Neural cell (in vitro differentiated cells): ENCODE measurements around the gene VDAC1. TPM values are rescaled to one million over a fixed set of nuclear protein-coding genes. Genes with fewer than 3 reads are reported as not detected.

Source experiments
- H2AFZ ChIP-seq: fragments of 200-600, 300-800 bp; sonication (generic), shearing (Covaris generic); 2 replicates; pipeline ENCODE4 v1.6.0; 2014; ENCODE audit warnings: low read depth, mild to moderate bottlenecking, antibody characterized with exemption, low read length, moderate library complexity
- H3F3A ChIP-seq: fragments of 200-600 bp; shearing (Covaris generic); 2 replicates; pipeline ENCODE4 v1.6.1; 2016; ENCODE audit warnings: mild to moderate bottlenecking, moderate library complexity, mixed read lengths, antibody characterized with exemption, low read length; ENCODE audit not compliant: insufficient read depth, poor library complexity, severe bottlenecking
- H3K27ac ChIP-seq: fragments of 200-600, 300-800 bp; sonication (generic), shearing (Covaris generic); 2 replicates; pipeline ENCODE4 v1.5.1; 2014; ENCODE audit warnings: mild to moderate bottlenecking, low read length, moderate library complexity
- H3K27me3 ChIP-seq: fragments of 300-800, 200-600 bp; sonication (generic), shearing (Covaris generic); 2 replicates; pipeline ENCODE4 v1.6.0; 2014; ENCODE audit warnings: mild to moderate bottlenecking, low read depth, low read length, moderate library complexity; ENCODE audit not compliant: insufficient read depth
- H3K36me3 ChIP-seq: fragments of 300-800, 200-600 bp; sonication (generic), shearing (Covaris generic); 2 replicates; pipeline ENCODE4 v1.5.1; 2014; ENCODE audit warnings: mild to moderate bottlenecking, antibody characterized with exemption, low read length, moderate library complexity; ENCODE audit not compliant: insufficient read depth
- H3K4me2 ChIP-seq: fragments of 300-800, 200-600 bp; sonication (generic), shearing (Covaris generic); 2 replicates; pipeline ENCODE4 v1.6.0; 2014; ENCODE audit warnings: mild to moderate bottlenecking, low read length
- H3K4me3 ChIP-seq: fragments of 300-800, 200-600 bp; sonication (generic), shearing (Covaris generic); 2 replicates; pipeline ENCODE4 v1.5.1; 2014; ENCODE audit warnings: mild to moderate bottlenecking, low read length, moderate library complexity
- H3K79me2 ChIP-seq: fragments of 200-600 bp; shearing (Covaris generic); replicated peaks from 2 replicates; pipeline ENCODE4 v1.6.0; 2014; ENCODE audit warnings: mild to moderate bottlenecking, low read length, moderate library complexity; ENCODE audit not compliant: insufficient read depth
- H3K9ac ChIP-seq: fragments of 300-800, 200-600 bp; sonication (generic), shearing (Covaris generic); 2 replicates; pipeline ENCODE4 v1.6.1; 2016; ENCODE audit warnings: mild to moderate bottlenecking, low read length, mixed read lengths
- H3K9me2 ChIP-seq: fragments of 200-600 bp; shearing (Covaris generic); 2 replicates; pipeline ENCODE4 v1.6.1; 2016; ENCODE audit warnings: mild to moderate bottlenecking, low read length, mixed read lengths; ENCODE audit not compliant: insufficient read depth
- H3K9me3 ChIP-seq: fragments of 200-600, 300-800 bp; sonication (generic), shearing (Covaris generic); 2 replicates; pipeline ENCODE4 v1.6.1; 2016; ENCODE audit warnings: mild to moderate bottlenecking, mixed run types, low read length, moderate library complexity, mixed read lengths
- H4K20me1 ChIP-seq: fragments of 200-600 bp; shearing (Covaris generic); 2 replicates; pipeline ENCODE4 v1.6.1; 2016; ENCODE audit warnings: mild to moderate bottlenecking, mixed run types; ENCODE audit not compliant: insufficient read depth
- CTCF ChIP-seq: fragments of 450-650 bp; IDR thresholded peaks from 2 replicates; pipeline ENCODE4 v1.5.1; 2014; ENCODE audit warnings: antibody characterized with exemption, mild to moderate bottlenecking, moderate library complexity; ENCODE audit not compliant: poor library complexity, severe bottlenecking
- EP300 ChIP-seq: fragments of 450-650 bp; conservative IDR thresholded peaks from 2 replicates; pipeline ENCODE4 v1.6.1; 2014; ENCODE audit warnings: antibody characterized with exemption, mild to moderate bottlenecking, moderate library complexity; ENCODE audit not compliant: poor library complexity, severe bottlenecking
- EZH2 ChIP-seq: fragments of 200-600, 300-800 bp; shearing (Covaris generic), sonication (generic); IDR thresholded peaks from 2 replicates; pipeline ENCODE4 v1.6.1; 2014; ENCODE audit warnings: antibody characterized with exemption, low read length, borderline replicate concordance, mild to moderate bottlenecking; ENCODE audit not compliant: insufficient read depth, poor library complexity, severe bottlenecking
- MXI1 ChIP-seq: fragments of 450-650 bp; conservative IDR thresholded peaks from 2 replicates; pipeline ENCODE4 v1.6.1; 2014; ENCODE audit warnings: antibody characterized with exemption, mild to moderate bottlenecking; ENCODE audit not compliant: poor library complexity, severe bottlenecking
- POLR2AphosphoS5 ChIP-seq: IDR thresholded peaks from 2 replicates; pipeline ENCODE4 v1.6.1; 2012
- RAD21 ChIP-seq: fragments of 450-650 bp; conservative IDR thresholded peaks from 2 replicates; pipeline ENCODE4 v1.6.1; 2014; ENCODE audit warnings: antibody characterized with exemption, mild to moderate bottlenecking, moderate library complexity
- REST ChIP-seq: IDR thresholded peaks from 2 replicates; pipeline ENCODE4 v1.6.1; 2012; ENCODE audit warnings: borderline replicate concordance
- SMC3 ChIP-seq: fragments of 450-650 bp; conservative IDR thresholded peaks from 2 replicates; pipeline ENCODE4 v1.6.1; 2014; ENCODE audit warnings: antibody characterized with exemption, mild to moderate bottlenecking, moderate library complexity; ENCODE audit not compliant: poor library complexity
- TAF1 ChIP-seq: IDR thresholded peaks from 2 replicates; pipeline ENCODE4 v1.6.1; 2012; ENCODE audit warnings: low read depth
- polyA plus RNA-seq: library from polyadenylated mRNA; depleted of rRNA; stranded (reverse); fragments of >200 nt; gene quantifications from 2 replicates; pipeline ENCODE4 v1.2.3, GENCODE V29; 2014

VDAC1 gene
- polyA plus RNA-seq, 1 donor from 2014 or later: 307 TPM

- Histone ChIP-seq H3K36me3 (no peaks in the 10 kb centered on the region), H3K9me3 (no peaks in the 10 kb centered on the region), H4K20me1 (no peaks in the 10 kb centered on the region), H3K27me3 (no peaks in the 10 kb centered on the region), H2AFZ (no peak overlapping the region), H3K9ac (peak overlapping the region; percentile 98), H3F3A (no peaks in the 10 kb centered on the region), H3K79me2 (peaks cover 52% of the 10 kb centered on the region), H3K4me3 (peak overlapping the region; percentile 83), H3K4me2 (peak overlapping the region; percentile 66), H3K27ac (peak overlapping the region; percentile 95), H3K9me2 (no peaks in the 10 kb centered on the region)
- TF ChIP-seq CTCF (no peak), MXI1 (no peak), POLR2AphosphoS5 (no peak), REST (no peak), EP300 (no peak), TAF1 (no peak), SMC3 (no peak), EZH2 (no peak), RAD21 (no peak)
Measured at GRCh38 chr5:133967124-133967523, 37.7 kb downstream of the VDAC1 start.

DNA sequence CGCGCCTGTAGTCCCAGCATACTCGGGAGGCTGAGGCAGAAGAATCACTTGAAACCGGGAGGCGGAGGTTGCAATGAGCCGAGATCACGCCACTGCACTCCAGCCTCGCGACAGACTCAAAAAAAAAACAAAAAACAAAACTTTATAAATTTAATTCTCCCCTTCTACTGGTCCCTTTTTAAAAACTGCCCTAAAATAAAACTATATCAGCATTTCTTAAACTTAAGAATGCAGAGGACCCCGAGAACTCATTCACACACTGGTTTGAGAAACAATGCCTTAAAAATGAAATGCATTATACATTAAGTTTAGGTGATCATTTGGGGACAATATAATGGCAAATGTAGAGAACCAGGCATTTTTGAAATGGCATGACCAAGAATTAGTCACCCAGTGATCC, 38.7 kb downstream of the VDAC1 start:
- H3K36me3 ChIP-seq: no peaks in the 10 kb centered on the region
- no peaks in the 10 kb centered on the region for H4K20me1 ChIP-seq
- no peaks in the 10 kb centered on the region for H3F3A ChIP-seq
- H3K4me3 ChIP-seq: no peak overlapping the region
- peaks cover 52% of the 10 kb centered on the region for H3K79me2 ChIP-seq
- TF ChIP-seq CTCF (no peak), MXI1 (no peak), TAF1 (no peak), EP300 (no peak), RAD21 (no peak), POLR2AphosphoS5 (no peak), EZH2 (no peak), REST (no peak), SMC3 (no peak)
- H3K9me3 ChIP-seq: no peaks in the 10 kb centered on the region
- H2AFZ ChIP-seq: no peak overlapping the region
- no peaks in the 10 kb centered on the region for H3K9me2 ChIP-seq
- H3K27me3 ChIP-seq: no peaks in the 10 kb centered on the region
- no peak overlapping the region for H3K9ac ChIP-seq
- no peak overlapping the region for H3K4me2 ChIP-seq
- H3K27ac ChIP-seq: no peak overlapping the region
